GM06990 (cell line): ENCODE data around the gene ARL14EPL.

Experiments used
- DNase-seq: peaks from one replicate; pipeline ENCODE4 v3.0.0-alpha.2; 2011; ENCODE audit not compliant: insufficient read length; ENCODE audit errors: extremely low read depth
- H3K27me3 ChIP-seq: replicated peaks from 2 replicates; pipeline ENCODE4 v1.6.0; 2011; ENCODE audit warnings: low read length; ENCODE audit not compliant: control insufficient read depth, insufficient read depth
- H3K36me3 ChIP-seq: 2 replicates; pipeline ENCODE4 v1.5.1; 2011; ENCODE audit warnings: low read length; ENCODE audit not compliant: control insufficient read depth, insufficient read depth
- H3K4me3 ChIP-seq: replicated peaks from 2 replicates; pipeline ENCODE4 v1.5.1; 2011; ENCODE audit warnings: low read depth, mild to moderate bottlenecking, control low read depth, low read length
- CTCF ChIP-seq: IDR thresholded peaks from 2 replicates; pipeline ENCODE4 v1.5.1; 2011; ENCODE audit warnings: low read length, control low read depth, mild to moderate bottlenecking, inconsistent platforms; ENCODE audit not compliant: insufficient read depth, poor library complexity, severe bottlenecking

The ARL14EPL gene

GRCh38 chr5:116013207-116013785 is 19.0 kb upstream of the ARL14EPL start:
- TF ChIP-seq CTCF = no peak
- Histone ChIP-seq H3K36me3 (no peaks in the 10 kb centered on the region), H3K27me3 (no peaks in the 10 kb centered on the region), H3K4me3 (no peak overlapping the region)
- no peak for DNase-seq

GRCh38 chr5:116013936-116014335 is 18.3 kb upstream of the ARL14EPL start:
- no peaks in the 10 kb centered on the region for H3K36me3 ChIP-seq
- DNase-seq = no peak
- no peaks in the 10 kb centered on the region for H3K27me3 ChIP-seq
- no peak for TF ChIP-seq CTCF
- H3K4me3 ChIP-seq = no peak overlapping the region

- H3K36me3 ChIP-seq = no peaks in the 10 kb centered on the region
- no peak overlapping the region for H3K4me3 ChIP-seq
- no peak for TF ChIP-seq CTCF
- H3K27me3 ChIP-seq = no peaks in the 10 kb centered on the region
- no peak for DNase-seq
These were observed 8.7 kb upstream of the ARL14EPL start for GRCh38 chr5:116023619-116024018.

- no peaks in the 10 kb centered on the region for H3K36me3 ChIP-seq
- H3K4me3 ChIP-seq = no peak overlapping the region
- TF ChIP-seq CTCF = no peak
- no peak for DNase-seq
- no peaks in the 10 kb centered on the region for H3K27me3 ChIP-seq
These were observed 6.4 kb upstream of the ARL14EPL start for GRCh38 chr5:116025866-116026265.

GRCh38 chr5:116032991-116033390 is 719 bp downstream of the ARL14EPL start:
- peak; percentile 16 for DNase-seq
- Histone ChIP-seq H3K27me3 (no peaks in the 10 kb centered on the region), H3K4me3 (no peak overlapping the region), H3K36me3 (no peaks in the 10 kb centered on the region)
- no peak for TF ChIP-seq CTCF

GRCh38 chr5:116035123-116035522 is 2.9 kb downstream of the ARL14EPL start:
- H3K36me3 ChIP-seq = no peaks in the 10 kb centered on the region
- DNase-seq = no peak
- no peak overlapping the region for H3K4me3 ChIP-seq
- no peak for TF ChIP-seq CTCF
- H3K27me3 ChIP-seq = no peaks in the 10 kb centered on the region
